HEK293 (cell line): ENCODE measurements around the gene RPS6KA4.

Experiments
- CTCF ChIA-PET: fragments of 350-600 bp; formaldehyde crosslinking; extraction: SDS; loops from one replicate; lab custom pipeline; 2021; ENCODE audit warnings: antibody characterized with exemption; lab: Yijun Ruan, JAX
- POLR2A ChIA-PET: fragments of 300-600 bp; formaldehyde crosslinking; extraction: SDS; loops from one replicate; lab custom pipeline; 2020; ENCODE audit warnings: antibody characterized with exemption, inconsistent platforms; lab: Yijun Ruan, JAX
- H3K27ac ChIP-seq: fragments of 200-500 bp; sonication (Bioruptor generic); 2 replicates; pipeline ENCODE4 v1.5.1; 2014; ENCODE audit warnings: low read depth, low read length, control low read depth, inconsistent platforms; ENCODE audit errors: extremely low read depth
- H3K36me3 ChIP-seq, 2 experiments: fragments of 200-500 bp in 1 of 2; sonication (Bioruptor generic) in 1 of 2; 1 replicate in 1 of 2; 2 replicates in 1 of 2; pipeline ENCODE4 v1.5.1; 2014 to 2017; ENCODE audit warnings: inconsistent platforms in 2 of 2, low read length in 2 of 2; ENCODE audit not compliant: control insufficient read depth in 2 of 2, insufficient read depth in 1 of 2
- H3K4me1 ChIP-seq: fragments of 200-500 bp; sonication (Bioruptor generic); 2 replicates; pipeline ENCODE4 v1.5.1; 2014; ENCODE audit warnings: mild to moderate bottlenecking, low read length, inconsistent platforms; ENCODE audit not compliant: control insufficient read depth, insufficient read depth
- H3K4me3 ChIP-seq: 2 replicates; pipeline ENCODE4 v1.5.1; 2011; ENCODE audit warnings: low read depth, mild to moderate bottlenecking, control low read depth, low read length, moderate library complexity
- H3K9me3 ChIP-seq: fragments of 200-500 bp; sonication (Bioruptor generic); 2 replicates; pipeline ENCODE4 v1.5.1; 2014; ENCODE audit warnings: low read depth, low read length, inconsistent platforms; ENCODE audit not compliant: control insufficient read depth, insufficient read depth
- EGR2 ChIP-seq: fragments of 450-650 bp; formaldehyde crosslinking; IDR thresholded peaks from 2 replicates; pipeline ENCODE4 v1.5.1; 2016; ENCODE audit warnings: low read depth, missing biosample characterization, missing genetic modification characterization
- GLIS1 ChIP-seq: fragments of 450-650 bp; formaldehyde crosslinking; IDR thresholded peaks from 2 replicates; pipeline ENCODE4 v1.5.1; 2016; ENCODE audit warnings: missing biosample characterization, missing genetic modification characterization
- ZBTB1 ChIP-seq: fragments of 450-650 bp; formaldehyde crosslinking; IDR thresholded peaks from 2 replicates; pipeline ENCODE4 v1.5.1; 2016; ENCODE audit warnings: missing biosample characterization, missing genetic modification characterization
- ZBTB21 ChIP-seq: fragments of 450-650 bp; formaldehyde crosslinking; IDR thresholded peaks from 2 replicates; pipeline ENCODE4 v1.5.1; 2017; ENCODE audit warnings: missing biosample characterization, missing genetic modification characterization
- ZFP3 ChIP-seq: fragments of 450-650 bp; formaldehyde crosslinking; IDR thresholded peaks from 2 replicates; pipeline ENCODE4 v1.5.1; 2016; ENCODE audit warnings: low read depth, missing biosample characterization, missing genetic modification characterization
- ZNF132 ChIP-seq: fragments of 450-650 bp; formaldehyde crosslinking; IDR thresholded peaks from 2 replicates; pipeline ENCODE4 v1.5.1; 2017; ENCODE audit warnings: missing biosample characterization, missing genetic modification characterization, borderline replicate concordance
- ZNF157 ChIP-seq: fragments of 450-650 bp; formaldehyde crosslinking; IDR thresholded peaks from 2 replicates; pipeline ENCODE4 v1.5.1; 2016; ENCODE audit warnings: missing biosample characterization, missing genetic modification characterization
- ZNF16 ChIP-seq: fragments of 450-650 bp; formaldehyde crosslinking; IDR thresholded peaks from 2 replicates; pipeline ENCODE4 v1.5.1; 2016; ENCODE audit warnings: low read depth, missing biosample characterization, missing genetic modification characterization
- ZNF184 ChIP-seq: fragments of 450-650 bp; IDR thresholded peaks from 2 replicates; pipeline ENCODE4 v1.5.1; 2018; ENCODE audit warnings: missing biosample characterization, mild to moderate bottlenecking, missing genetic modification characterization
- ZNF266 ChIP-seq: fragments of 450-650 bp; formaldehyde crosslinking; IDR thresholded peaks from 2 replicates; pipeline ENCODE4 v1.5.1; 2016; ENCODE audit warnings: missing biosample characterization, missing genetic modification characterization, low read depth
- ZNF341 ChIP-seq: fragments of 450-650 bp; formaldehyde crosslinking; IDR thresholded peaks from 2 replicates; pipeline ENCODE4; 2016; ENCODE audit warnings: low read depth, missing biosample characterization, missing genetic modification characterization
- ZNF37A ChIP-seq: fragments of 450-650 bp; IDR thresholded peaks from 2 replicates; pipeline ENCODE4 v1.5.1; 2018; ENCODE audit warnings: missing biosample characterization, missing genetic modification characterization
- ZNF404 ChIP-seq: fragments of 450-650 bp; formaldehyde crosslinking; IDR thresholded peaks from 2 replicates; pipeline ENCODE4 v1.5.1; 2017; ENCODE audit warnings: missing biosample characterization, missing genetic modification characterization
- ZNF560 ChIP-seq: fragments of 450-650 bp; formaldehyde crosslinking; IDR thresholded peaks from 2 replicates; pipeline ENCODE4 v1.5.1; 2017; ENCODE audit warnings: missing biosample characterization, missing genetic modification characterization, borderline replicate concordance
- ZNF658 ChIP-seq: fragments of 450-650 bp; formaldehyde crosslinking; IDR thresholded peaks from 2 replicates; pipeline ENCODE4; 2016; ENCODE audit warnings: missing biosample characterization, missing genetic modification characterization
- ZNF677 ChIP-seq: fragments of 450-650 bp; IDR thresholded peaks from 2 replicates; pipeline ENCODE4 v1.5.0; 2018; ENCODE audit warnings: missing biosample characterization, mild to moderate bottlenecking, missing genetic modification characterization, moderate library complexity
- ZNF830 ChIP-seq: fragments of 450-650 bp; IDR thresholded peaks from 2 replicates; pipeline ENCODE4 v1.5.0; 2018; ENCODE audit warnings: missing biosample characterization, missing genetic modification characterization, low read depth, mild to moderate bottlenecking, moderate library complexity
- TF ChIP-seq, protein P1 (sequence below): IDR thresholded peaks from 2 replicates; pipeline ENCODE4 v1.6.1; 2011; ENCODE audit warnings: mild to moderate bottlenecking, low read depth, low read length, borderline replicate concordance
- TF ChIP-seq, protein P2 (sequence below): fragments of 450-650 bp; formaldehyde crosslinking; IDR thresholded peaks from 2 replicates; pipeline ENCODE4 v1.5.1; 2016; ENCODE audit warnings: missing biosample characterization, missing genetic modification characterization
- TF ChIP-seq, protein P3 (sequence below): fragments of 450-650 bp; formaldehyde crosslinking; IDR thresholded peaks from 2 replicates; pipeline ENCODE4 v1.5.1; 2016; ENCODE audit warnings: missing biosample characterization, missing genetic modification characterization
- TF ChIP-seq, protein P4 (sequence below): fragments of 450-650 bp; formaldehyde crosslinking; IDR thresholded peaks from 2 replicates; pipeline ENCODE4 v1.5.1; 2016; ENCODE audit warnings: missing biosample characterization, missing genetic modification characterization
- TF ChIP-seq, protein P5 (sequence below): fragments of 450-650 bp; formaldehyde crosslinking; IDR thresholded peaks from 2 replicates; pipeline ENCODE4 v1.5.0; 2017; ENCODE audit warnings: missing biosample characterization, missing genetic modification characterization, borderline replicate concordance

Gene RPS6KA4

DNA sequence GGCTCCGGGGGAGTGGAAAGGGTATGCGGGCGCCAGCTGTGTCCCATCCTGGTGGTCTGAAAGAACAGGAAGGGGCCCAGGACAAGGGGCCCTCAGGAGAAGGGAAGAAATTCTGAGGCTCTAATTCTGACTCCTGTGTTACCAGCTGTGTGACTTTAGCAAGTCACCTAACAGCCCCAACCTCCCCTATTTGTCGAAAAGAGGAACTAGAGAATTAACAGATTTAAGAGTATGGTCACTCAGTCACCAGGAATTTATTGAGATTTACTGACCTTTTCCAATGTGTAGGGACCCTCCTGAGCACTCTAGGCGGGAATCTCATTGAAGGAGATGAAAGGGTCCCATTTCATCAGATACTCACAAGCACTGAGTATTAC lies 14.6 kb downstream of the RPS6KA4 start (continued):
- no peak for TF ChIP-seq ZNF560
- TF ChIP-seq, protein P1, sequence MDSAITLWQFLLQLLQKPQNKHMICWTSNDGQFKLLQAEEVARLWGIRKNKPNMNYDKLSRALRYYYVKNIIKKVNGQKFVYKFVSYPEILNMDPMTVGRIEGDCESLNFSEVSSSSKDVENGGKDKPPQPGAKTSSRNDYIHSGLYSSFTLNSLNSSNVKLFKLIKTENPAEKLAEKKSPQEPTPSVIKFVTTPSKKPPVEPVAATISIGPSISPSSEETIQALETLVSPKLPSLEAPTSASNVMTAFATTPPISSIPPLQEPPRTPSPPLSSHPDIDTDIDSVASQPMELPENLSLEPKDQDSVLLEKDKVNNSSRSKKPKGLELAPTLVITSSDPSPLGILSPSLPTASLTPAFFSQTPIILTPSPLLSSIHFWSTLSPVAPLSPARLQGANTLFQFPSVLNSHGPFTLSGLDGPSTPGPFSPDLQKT = no peak
- TF ChIP-seq ZNF266 (tag by site-specific recombination) = no peak
- TF ChIP-seq ZBTB21 = no peak
- TF ChIP-seq ZNF132 (tag by site-specific recombination) = no peak
- TF ChIP-seq ZNF184 (tag by site-specific recombination) = no peak
- TF ChIP-seq ZNF404 (tag by site-specific recombination) = no peak
- no peak for TF ChIP-seq ZBTB1
- no peak for TF ChIP-seq ZNF830
- TF ChIP-seq, all 188 proteins: peak for 0

DNA sequence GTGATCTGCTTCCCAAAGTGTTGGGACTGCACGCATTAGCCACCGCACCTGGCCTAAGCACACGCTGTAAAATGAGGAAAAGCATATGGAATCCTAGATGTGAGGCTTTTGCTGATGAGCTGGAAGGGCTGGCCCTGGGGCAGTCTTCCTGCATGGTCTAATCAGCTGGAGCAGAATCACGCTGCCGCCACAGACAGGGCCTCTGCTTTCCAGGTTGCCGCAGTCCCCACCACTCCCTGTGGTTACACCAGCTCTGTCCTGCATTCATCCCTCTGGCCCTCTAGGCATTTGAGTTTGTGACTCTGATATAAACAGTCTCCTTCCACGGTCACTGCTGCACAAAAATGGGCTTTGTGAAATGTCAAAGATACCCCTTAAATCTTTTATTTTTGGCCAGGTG lies 17.1 kb downstream of the RPS6KA4 start:
- Histone ChIP-seq H3K27ac (no peak overlapping the region), H3K4me1 (no peaks in the 10 kb centered on the region), H3K9me3 (no peaks in the 10 kb centered on the region), H3K36me3 (no peaks in the 10 kb centered on the region), H3K4me3 (no peak overlapping the region)
- POLR2A ChIA-PET = interaction anchor here (0.5 to 1.2 kb wide), 5 partner anchors 13 to 191 kb away, joined by 3 to 5 read pairs (median 3); partner anchors contain the start of gene STIP1
- no peak for TF ChIP-seq ZNF157 (tag by site-specific recombination)
- TF ChIP-seq, protein P2, sequence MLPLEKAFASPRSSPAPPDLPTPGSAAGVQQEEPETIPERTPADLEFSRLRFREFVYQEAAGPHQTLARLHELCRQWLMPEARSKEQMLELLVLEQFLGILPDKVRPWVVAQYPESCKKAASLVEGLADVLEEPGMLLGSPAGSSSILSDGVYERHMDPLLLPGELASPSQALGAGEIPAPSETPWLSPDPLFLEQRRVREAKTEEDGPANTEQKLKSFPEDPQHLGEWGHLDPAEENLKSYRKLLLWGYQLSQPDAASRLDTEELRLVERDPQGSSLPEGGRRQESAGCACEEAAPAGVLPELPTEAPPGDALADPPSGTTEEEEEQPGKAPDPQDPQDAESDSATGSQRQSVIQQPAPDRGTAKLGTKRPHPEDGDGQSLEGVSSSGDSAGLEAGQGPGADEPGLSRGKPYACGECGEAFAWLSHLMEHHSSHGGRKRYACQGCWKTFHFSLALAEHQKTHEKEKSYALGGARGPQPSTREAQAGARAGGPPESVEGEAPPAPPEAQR (tag by site-specific recombination) = no peak
- TF ChIP-seq ZFP3 = no peak
- no peak for TF ChIP-seq EGR2 (tag by site-specific recombination)
- no peak for TF ChIP-seq ZNF341 (tag by site-specific recombination)
- no peak for TF ChIP-seq GLIS1 (tag by site-specific recombination)
- no peak for TF ChIP-seq ZNF677
- no peak for TF ChIP-seq ZNF37A (tag by site-specific recombination)
- TF ChIP-seq, protein P3, sequence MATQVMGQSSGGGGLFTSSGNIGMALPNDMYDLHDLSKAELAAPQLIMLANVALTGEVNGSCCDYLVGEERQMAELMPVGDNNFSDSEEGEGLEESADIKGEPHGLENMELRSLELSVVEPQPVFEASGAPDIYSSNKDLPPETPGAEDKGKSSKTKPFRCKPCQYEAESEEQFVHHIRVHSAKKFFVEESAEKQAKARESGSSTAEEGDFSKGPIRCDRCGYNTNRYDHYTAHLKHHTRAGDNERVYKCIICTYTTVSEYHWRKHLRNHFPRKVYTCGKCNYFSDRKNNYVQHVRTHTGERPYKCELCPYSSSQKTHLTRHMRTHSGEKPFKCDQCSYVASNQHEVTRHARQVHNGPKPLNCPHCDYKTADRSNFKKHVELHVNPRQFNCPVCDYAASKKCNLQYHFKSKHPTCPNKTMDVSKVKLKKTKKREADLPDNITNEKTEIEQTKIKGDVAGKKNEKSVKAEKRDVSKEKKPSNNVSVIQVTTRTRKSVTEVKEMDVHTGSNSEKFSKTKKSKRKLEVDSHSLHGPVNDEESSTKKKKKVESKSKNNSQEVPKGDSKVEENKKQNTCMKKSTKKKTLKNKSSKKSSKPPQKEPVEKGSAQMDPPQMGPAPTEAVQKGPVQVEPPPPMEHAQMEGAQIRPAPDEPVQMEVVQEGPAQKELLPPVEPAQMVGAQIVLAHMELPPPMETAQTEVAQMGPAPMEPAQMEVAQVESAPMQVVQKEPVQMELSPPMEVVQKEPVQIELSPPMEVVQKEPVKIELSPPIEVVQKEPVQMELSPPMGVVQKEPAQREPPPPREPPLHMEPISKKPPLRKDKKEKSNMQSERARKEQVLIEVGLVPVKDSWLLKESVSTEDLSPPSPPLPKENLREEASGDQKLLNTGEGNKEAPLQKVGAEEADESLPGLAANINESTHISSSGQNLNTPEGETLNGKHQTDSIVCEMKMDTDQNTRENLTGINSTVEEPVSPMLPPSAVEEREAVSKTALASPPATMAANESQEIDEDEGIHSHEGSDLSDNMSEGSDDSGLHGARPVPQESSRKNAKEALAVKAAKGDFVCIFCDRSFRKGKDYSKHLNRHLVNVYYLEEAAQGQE (tag by site-specific recombination) = no peak
- TF ChIP-seq, protein P4, sequence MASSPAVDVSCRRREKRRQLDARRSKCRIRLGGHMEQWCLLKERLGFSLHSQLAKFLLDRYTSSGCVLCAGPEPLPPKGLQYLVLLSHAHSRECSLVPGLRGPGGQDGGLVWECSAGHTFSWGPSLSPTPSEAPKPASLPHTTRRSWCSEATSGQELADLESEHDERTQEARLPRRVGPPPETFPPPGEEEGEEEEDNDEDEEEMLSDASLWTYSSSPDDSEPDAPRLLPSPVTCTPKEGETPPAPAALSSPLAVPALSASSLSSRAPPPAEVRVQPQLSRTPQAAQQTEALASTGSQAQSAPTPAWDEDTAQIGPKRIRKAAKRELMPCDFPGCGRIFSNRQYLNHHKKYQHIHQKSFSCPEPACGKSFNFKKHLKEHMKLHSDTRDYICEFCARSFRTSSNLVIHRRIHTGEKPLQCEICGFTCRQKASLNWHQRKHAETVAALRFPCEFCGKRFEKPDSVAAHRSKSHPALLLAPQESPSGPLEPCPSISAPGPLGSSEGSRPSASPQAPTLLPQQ = no peak
- no peak for TF ChIP-seq ZNF658
- TF ChIP-seq, protein P5, sequence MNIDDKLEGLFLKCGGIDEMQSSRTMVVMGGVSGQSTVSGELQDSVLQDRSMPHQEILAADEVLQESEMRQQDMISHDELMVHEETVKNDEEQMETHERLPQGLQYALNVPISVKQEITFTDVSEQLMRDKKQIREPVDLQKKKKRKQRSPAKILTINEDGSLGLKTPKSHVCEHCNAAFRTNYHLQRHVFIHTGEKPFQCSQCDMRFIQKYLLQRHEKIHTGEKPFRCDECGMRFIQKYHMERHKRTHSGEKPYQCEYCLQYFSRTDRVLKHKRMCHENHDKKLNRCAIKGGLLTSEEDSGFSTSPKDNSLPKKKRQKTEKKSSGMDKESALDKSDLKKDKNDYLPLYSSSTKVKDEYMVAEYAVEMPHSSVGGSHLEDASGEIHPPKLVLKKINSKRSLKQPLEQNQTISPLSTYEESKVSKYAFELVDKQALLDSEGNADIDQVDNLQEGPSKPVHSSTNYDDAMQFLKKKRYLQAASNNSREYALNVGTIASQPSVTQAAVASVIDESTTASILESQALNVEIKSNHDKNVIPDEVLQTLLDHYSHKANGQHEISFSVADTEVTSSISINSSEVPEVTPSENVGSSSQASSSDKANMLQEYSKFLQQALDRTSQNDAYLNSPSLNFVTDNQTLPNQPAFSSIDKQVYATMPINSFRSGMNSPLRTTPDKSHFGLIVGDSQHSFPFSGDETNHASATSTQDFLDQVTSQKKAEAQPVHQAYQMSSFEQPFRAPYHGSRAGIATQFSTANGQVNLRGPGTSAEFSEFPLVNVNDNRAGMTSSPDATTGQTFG = no peak
- no peak for TF ChIP-seq ZNF16
- CTCF ChIA-PET = interaction anchor here (0.7 to 2.0 kb wide), 3 partner anchors 21 to 269 kb away, joined by 3 to 10 read pairs (median 4); no protein-coding TSS in a partner anchor
